K562 (cell line): ENCODE data around the gene NDUFA3. TPM values are rescaled to one million over a fixed set of nuclear protein-coding genes. Genes with fewer than 3 reads are reported as not detected.

Experiments
- BRD4 ChIP-seq: fragments of 200-600 bp; sonication (generic); IDR thresholded peaks from 2 replicates; pipeline ENCODE4 v1.6.1; 2017; ENCODE audit warnings: inconsistent platforms
- ETS2 ChIP-seq: IDR thresholded peaks from 2 replicates; pipeline ENCODE4 v1.6.1; 2016; ENCODE audit warnings: borderline replicate concordance, missing genetic modification characterization, mild to moderate bottlenecking, moderate library complexity, missing compliant biosample characterization; ENCODE audit not compliant: poor library complexity, severe bottlenecking
- FOS ChIP-seq: IDR thresholded peaks from 3 replicates; pipeline ENCODE4 v1.6.1; 2011; ENCODE audit not compliant: insufficient read length; ENCODE audit errors: extremely low read depth
- HDAC3 ChIP-seq: fragments of 450-650 bp; IDR thresholded peaks from 2 replicates; pipeline ENCODE4 v1.6.1; 2018; ENCODE audit warnings: borderline replicate concordance, mild to moderate bottlenecking, moderate library complexity; ENCODE audit not compliant: partially characterized antibody
- HLTF ChIP-seq: fragments of 450-650 bp; IDR thresholded peaks from 2 replicates; pipeline ENCODE4 v1.6.1; 2016
- MAFK ChIP-seq: IDR thresholded peaks from 2 replicates; pipeline ENCODE4 v1.6.1; 2011; ENCODE audit warnings: low read length, improper control_type of control experiment
- PHF21A ChIP-seq: fragments of 450-650 bp; IDR thresholded peaks from 2 replicates; pipeline ENCODE4 v1.6.1; 2017; ENCODE audit warnings: low read depth, borderline replicate concordance
- SUPT5H ChIP-seq: fragments of 450-650 bp; IDR thresholded peaks from 2 replicates; pipeline ENCODE4 v1.6.1; 2016
- VEZF1 ChIP-seq: fragments of 200-800 bp; sonication (Bioruptor generic); IDR thresholded peaks from 2 replicates; pipeline ENCODE4 v1.6.1; 2017; ENCODE audit warnings: missing genetic modification characterization, missing compliant biosample characterization
- ZBTB1 ChIP-seq: sonication (generic); formaldehyde crosslinking; IDR thresholded peaks from 2 replicates; pipeline ENCODE4 v1.8.1; 2023; ENCODE audit warnings: missing genetic modification reagents, low read depth, mild to moderate bottlenecking, borderline replicate concordance
- ZBTB26 ChIP-seq: fragments of 450-650 bp; formaldehyde crosslinking; IDR thresholded peaks from 2 replicates; pipeline ENCODE4 v1.4.0; 2022; ENCODE audit warnings: missing genetic modification characterization
- ZNF740 ChIP-seq, 3 experiments: fragments of 200-800 bp in 1 of 3; sonication (Bioruptor generic) in 1 of 3; sonication (generic) in 1 of 3; formaldehyde crosslinking in 1 of 3; IDR thresholded peaks; 2 replicates each; pipeline versions ENCODE4 v1.6.1 to v1.8.0; 2016 to 2022; ENCODE audit warnings: mild to moderate bottlenecking in 2 of 3, missing compliant biosample characterization in 2 of 3, missing genetic modification characterization in 2 of 3, missing genetic modification reagents in 1 of 3
- polyA plus RNA-seq, 8 experiments: library from polyadenylated mRNA; depleted of rRNA in 4 of 8; stranded (reverse) in 5 of 8; unstranded in 3 of 8; fragments of >200 nt; fragmentation: Nextera tagmentation in 2 of 8; fragmentation: Illumina TruSeq in 1 of 8; extraction: Ambion mirVana in 2 of 8; extraction: Trizol in 1 of 8; gene quantifications; 2 replicates each; pipeline versions ENCODE4 v1.2.1 to v1.2.3, GENCODE V29; 2011 to 2014; ENCODE audit warnings: inconsistent platforms in 1 of 8, missing spikeins in 1 of 8
- total RNA-seq, 7 experiments: library from RNA; depleted of rRNA in 6 of 7; stranded (reverse); fragments of >200 nt in 6 of 7; fragmentation: Illumina TruSeq in 2 of 7; extraction: Trizol in 2 of 7; gene quantifications; 2 replicates each; pipeline versions ENCODE4 v1.2.1 to v1.2.3, GENCODE V29; 2011 to 2021; ENCODE audit warnings: low replicate concordance in 1 of 7

NDUFA3 gene
- total and polyA plus RNA-seq, 9 of the 15 experiments (the other 6 are each of a cell fraction or from before 2014, with no cell fraction given): 39.2 to 279 (median 138) TPM

- TF ChIP-seq VEZF1 (CRISPR knock-in tag) (peak; percentile 63), ZBTB26 (CRISPR knock-in tag) (no peak; the same call in 1 of the 2 replicates), HDAC3 (peak; percentile 28), MAFK (0 out of 2 replicates have a peak, but pooled peaks have one; percentile 7), HLTF (peak; percentile 46), FOS (peak; percentile 78), ZNF740 (CRISPR knock-in tag; IDR thresholded peaks at IDR 0.05) (peak; percentile 87), ZNF740 (tag; IDR thresholded peaks at IDR 0.05) (peak in 1 of 2 experiments; percentile 77; a peak in 2 of 4 replicates), SUPT5H (peak; percentile 96), ETS2 (no peak), ZBTB1 (CRISPR knock-in tag) (peak; percentile 64; the same call in 1 of the 2 replicates), BRD4 (no peak), PHF21A (peak; percentile 52; the same call in 1 of the 2 replicates)
Observed at GRCh38 chr19:54115109-54116063, 12.7 kb downstream of the NDUFA3 start, which contains the start of the genes PRPF31 and TFPT (continued).
